Measurements from ENCODE around the gene SLC15A2. TPM values are rescaled to one million over a fixed set of nuclear protein-coding genes. Genes with fewer than 3 reads are reported as not detected.

Gene SLC15A2
- total and polyA plus RNA-seq, 2 experiments from 2014 or later: not detected

DNA sequence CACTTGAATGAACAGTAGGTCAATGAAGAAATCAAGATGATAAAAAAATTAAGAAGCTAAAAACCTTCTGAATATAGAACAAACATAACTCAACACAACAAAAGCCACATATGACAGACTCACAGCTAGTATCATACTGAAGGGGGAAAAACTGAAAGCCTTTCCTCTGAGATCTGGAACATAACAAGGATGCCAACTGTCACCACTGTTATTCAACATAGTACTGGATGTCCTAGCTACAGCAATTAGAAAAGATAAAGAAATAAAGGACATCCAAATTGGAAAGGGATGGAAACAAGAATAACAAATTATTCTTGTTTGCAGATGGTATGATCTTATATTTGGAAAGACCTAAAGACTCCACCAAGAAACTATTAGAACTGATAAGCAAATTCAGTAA is 67.1 kb downstream of the SLC15A2 start:
- no peaks in the 10 kb centered on the region for H3K36me3 ChIP-seq (ENCODE audit: low read depth)
- H2AFZ ChIP-seq: no peak overlapping the region
- H3K9ac ChIP-seq: no peak overlapping the region
- H3F3A ChIP-seq (ENCODE audit: insufficient read depth): no peaks in the 10 kb centered on the region
- no peak for DNase-seq
- H4K20me1 ChIP-seq (ENCODE audit: insufficient read depth): no peaks in the 10 kb centered on the region
- H3K9me2 ChIP-seq (ENCODE audit: insufficient read depth): no peaks in the 10 kb centered on the region
- H3K4me3 ChIP-seq: no peak overlapping the region
- no peak overlapping the region for H3K27ac ChIP-seq
- H3K4me1 ChIP-seq (ENCODE audit: insufficient read depth): no peaks in the 10 kb centered on the region
- H3K27me3 ChIP-seq (replicated peaks; ENCODE audit: insufficient read depth): no peaks in the 10 kb centered on the region
- no peak overlapping the region for H3K4me2 ChIP-seq (ENCODE audit: unreplicated experiment)
- H3K9me3 ChIP-seq (ENCODE audit: low read depth): no peaks in the 10 kb centered on the region
- in situ Hi-C loops (cut with MboI): no loop called here
- TF ChIP-seq EZH2phosphoT487 (IDR thresholded peaks at IDR 0.05; ENCODE audit: insufficient read depth, low read depth): no peak
- no peaks in the 10 kb centered on the region for H3K79me2 ChIP-seq (ENCODE audit: insufficient read depth)

DNA sequence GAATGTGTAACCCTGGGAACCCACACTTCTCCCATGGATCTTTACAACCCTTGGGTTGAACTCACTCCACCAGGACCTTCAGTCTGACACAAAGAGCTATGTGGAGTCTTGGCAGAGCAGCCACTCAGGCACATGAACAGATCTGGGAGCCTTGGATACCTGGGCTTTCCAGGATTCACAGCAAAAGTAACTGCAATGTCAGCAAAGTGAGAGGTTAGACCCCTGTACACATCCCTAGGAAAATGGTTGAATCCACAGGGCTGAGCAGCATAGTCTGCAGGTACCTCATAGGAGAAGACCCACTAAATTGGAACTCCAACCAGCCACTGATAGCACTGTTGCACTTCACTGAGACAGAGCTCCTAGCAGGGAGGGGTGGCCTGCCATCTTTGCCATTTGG is 68.2 kb downstream of the SLC15A2 start:
- H3K36me3 ChIP-seq (ENCODE audit: low read depth): no peaks in the 10 kb centered on the region
- no peaks in the 10 kb centered on the region for H3K4me1 ChIP-seq (ENCODE audit: insufficient read depth)
- no peaks in the 10 kb centered on the region for H4K20me1 ChIP-seq (ENCODE audit: insufficient read depth)
- H3K9me2 ChIP-seq (ENCODE audit: insufficient read depth): no peaks in the 10 kb centered on the region
- no peaks in the 10 kb centered on the region for H3K9me3 ChIP-seq (ENCODE audit: low read depth)
- DNase-seq: no peak
- H3K9ac ChIP-seq: no peak overlapping the region
- no peaks in the 10 kb centered on the region for H3F3A ChIP-seq (ENCODE audit: insufficient read depth)
- no peaks in the 10 kb centered on the region for H3K27me3 ChIP-seq (replicated peaks; ENCODE audit: insufficient read depth)
- no peak overlapping the region for H3K4me3 ChIP-seq
- H2AFZ ChIP-seq: no peak overlapping the region
- TF ChIP-seq EZH2phosphoT487 (IDR thresholded peaks at IDR 0.05; ENCODE audit: insufficient read depth, low read depth): no peak
- no peak for TF ChIP-seq EZH2 (IDR thresholded peaks at IDR 0.05; ENCODE audit: insufficient read depth, poor library complexity, severe bottlenecking)
- in situ Hi-C loops (cut with MboI): no loop called here
- no peak overlapping the region for H3K4me2 ChIP-seq (ENCODE audit: unreplicated experiment)
- no peak overlapping the region for H3K27ac ChIP-seq
- no peaks in the 10 kb centered on the region for H3K79me2 ChIP-seq (ENCODE audit: insufficient read depth)

GRCh38 chr3:121963608-121964007 is 69.4 kb downstream of the SLC15A2 start:
- Histone ChIP-seq H3K4me2 (ENCODE audit: unreplicated experiment) (no peak overlapping the region), H3K4me3 (no peak overlapping the region), H2AFZ (no peak overlapping the region), H3K4me1 (ENCODE audit: insufficient read depth) (no peaks in the 10 kb centered on the region), H3K27me3 (replicated peaks; ENCODE audit: insufficient read depth) (no peaks in the 10 kb centered on the region), H3K9me2 (ENCODE audit: insufficient read depth) (no peaks in the 10 kb centered on the region), H3F3A (ENCODE audit: insufficient read depth) (no peaks in the 10 kb centered on the region), H3K9me3 (ENCODE audit: low read depth) (no peaks in the 10 kb centered on the region), H3K9ac (no peak overlapping the region), H3K36me3 (ENCODE audit: low read depth) (no peaks in the 10 kb centered on the region), H3K27ac (no peak overlapping the region), H4K20me1 (ENCODE audit: insufficient read depth) (no peaks in the 10 kb centered on the region), H3K79me2 (ENCODE audit: insufficient read depth) (no peaks in the 10 kb centered on the region)
- WGBS, 2 experiments (ENCODE audit: low coverage in 1 of 2, low lambda C conversion rate in 2 of 2, missing lambda C conversion rate in 2 of 2): 0 to 8% methylated on average over 1 of the region's 1 CpG
- DNase-seq: no peak
- in situ Hi-C loops (cut with MboI): no loop called here
- TF ChIP-seq EZH2phosphoT487 (IDR thresholded peaks at IDR 0.05; ENCODE audit: insufficient read depth, low read depth) (no peak), EZH2 (IDR thresholded peaks at IDR 0.05; ENCODE audit: insufficient read depth, poor library complexity, severe bottlenecking) (no peak)

- Histone ChIP-seq H3K9me2 (ENCODE audit: insufficient read depth) (no peaks in the 10 kb centered on the region), H3K79me2 (ENCODE audit: insufficient read depth) (no peaks in the 10 kb centered on the region), H4K20me1 (ENCODE audit: insufficient read depth) (no peaks in the 10 kb centered on the region), H3K36me3 (ENCODE audit: low read depth) (no peaks in the 10 kb centered on the region), H3F3A (ENCODE audit: insufficient read depth) (no peaks in the 10 kb centered on the region), H3K27ac (no peak overlapping the region), H3K4me1 (ENCODE audit: insufficient read depth) (no peaks in the 10 kb centered on the region), H3K4me3 (no peak overlapping the region), H3K27me3 (replicated peaks; ENCODE audit: insufficient read depth) (no peaks in the 10 kb centered on the region), H3K4me2 (ENCODE audit: unreplicated experiment) (no peak overlapping the region), H2AFZ (no peak overlapping the region), H3K9ac (no peak overlapping the region), H3K9me3 (ENCODE audit: low read depth) (no peaks in the 10 kb centered on the region)
- in situ Hi-C loops (cut with MboI): no loop called here
- no peak for DNase-seq
- 7% methylated on average over 2 of the region's 2 CpGs for WGBS, 2 experiments (ENCODE audit: low coverage in 1 of 2, low lambda C conversion rate in 2 of 2, missing lambda C conversion rate in 2 of 2)
- TF ChIP-seq EZH2 (IDR thresholded peaks at IDR 0.05; ENCODE audit: insufficient read depth, poor library complexity, severe bottlenecking): no peak
- TF ChIP-seq EZH2phosphoT487 (IDR thresholded peaks at IDR 0.05; ENCODE audit: insufficient read depth, low read depth): no peak
Observed at GRCh38 chr3:121969631-121970030, 75.4 kb downstream of the SLC15A2 start.

DNA sequence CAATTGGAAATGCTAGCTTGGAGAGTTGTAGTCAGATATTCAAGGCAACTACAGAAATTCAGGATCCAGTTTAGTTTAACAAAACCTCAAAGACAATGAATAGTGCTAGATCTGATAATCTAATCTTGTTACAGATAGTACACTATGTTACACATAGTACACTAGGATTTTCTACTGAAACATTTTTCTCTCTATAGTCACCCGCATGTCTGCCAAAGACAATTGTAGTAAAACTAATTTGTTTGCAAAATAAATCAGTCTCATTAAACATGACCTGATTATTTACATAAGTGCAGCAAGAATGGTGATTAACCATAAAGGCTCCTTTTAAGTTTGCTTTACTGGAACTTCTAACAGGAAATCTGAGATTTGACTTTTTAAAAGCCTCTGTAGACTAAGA is 75.8 kb downstream of the SLC15A2 start:
- TF ChIP-seq EZH2phosphoT487 (IDR thresholded peaks at IDR 0.05; ENCODE audit: insufficient read depth, low read depth) (no peak), EZH2 (IDR thresholded peaks at IDR 0.05; ENCODE audit: insufficient read depth, poor library complexity, severe bottlenecking) (no peak)
- Histone ChIP-seq H3K9ac (no peak overlapping the region), H3K4me3 (no peak overlapping the region), H3K9me2 (ENCODE audit: insufficient read depth) (no peaks in the 10 kb centered on the region), H2AFZ (no peak overlapping the region), H3K9me3 (ENCODE audit: low read depth) (no peaks in the 10 kb centered on the region), H3K27ac (no peak overlapping the region), H3K27me3 (replicated peaks; ENCODE audit: insufficient read depth) (no peaks in the 10 kb centered on the region), H3K79me2 (ENCODE audit: insufficient read depth) (no peaks in the 10 kb centered on the region), H3K4me2 (ENCODE audit: unreplicated experiment) (no peak overlapping the region), H3K36me3 (ENCODE audit: low read depth) (no peaks in the 10 kb centered on the region), H4K20me1 (ENCODE audit: insufficient read depth) (no peaks in the 10 kb centered on the region), H3F3A (ENCODE audit: insufficient read depth) (no peaks in the 10 kb centered on the region), H3K4me1 (ENCODE audit: insufficient read depth) (no peaks in the 10 kb centered on the region)
- in situ Hi-C loops (cut with MboI): no loop called here
- DNase-seq: no peak
- WGBS, 2 experiments (ENCODE audit: low coverage in 1 of 2, low lambda C conversion rate in 2 of 2, missing lambda C conversion rate in 2 of 2): 46 to 48% methylated on average over 1 of the region's 1 CpG

Data from GM23248 (cell line).